Panc1 (cell line): ENCODE measurements around the gene CACNA1C. TPM values are rescaled to one million over a fixed set of nuclear protein-coding genes. Genes with fewer than 3 reads are reported as not detected.
A peak's percentile ranks its signal among the peaks of the same experiment; 100 is the strongest.
"Not testable (repeated sequence)": the region's sequence is repeated elsewhere in the genome, so short reads cannot be mapped to it uniquely, and the experiment has no call there.

Experiments used
- ATAC-seq: fragments of 200-7000 bp; cut with Tn5 transposase; 2 replicates; pipeline ENCODE4 v1.9.1; 2020; ENCODE audit warnings: mild to moderate bottlenecking, moderate library complexity
- BruUV-seq: library from RNA; stranded (reverse); fragments of 400-500 nt; replicated peaks from 2 replicates; lab custom pipeline; 2021; lab: Mats Ljungman, UMichigan
- CTCF ChIA-PET: fragments of 300-600 bp; sonication (Branson Sonifier 250); formaldehyde crosslinking; loops from one replicate; lab custom pipeline; 2022; ENCODE audit warnings: antibody characterized with exemption; lab: Charles Lee
- POLR2A ChIA-PET: fragments of 300-600 bp; sonication (Branson Sonifier 250); formaldehyde crosslinking; loops from one replicate; lab custom pipeline; 2022; ENCODE audit warnings: antibody characterized with exemption; lab: Charles Lee
- DNase-seq: peaks from one replicate; pipeline ENCODE4 v3.0.0-alpha.2; 2010; ENCODE audit warnings: low read depth, low spot score
- H3K27ac ChIP-seq: 2 replicates; pipeline ENCODE4 v1.5.1; 2011; ENCODE audit warnings: mild to moderate bottlenecking, low read length, inconsistent platforms
- H3K27me3 ChIP-seq: fragments of 200-500 bp; sonication (Bioruptor generic); 2 replicates; pipeline ENCODE4 v1.6.0; 2014; ENCODE audit warnings: low read length, inconsistent platforms; ENCODE audit not compliant: control insufficient read depth, insufficient read depth
- H3K36me3 ChIP-seq: fragments of 200-500 bp; sonication (Bioruptor generic); 2 replicates; pipeline ENCODE4 v1.5.1; 2014; ENCODE audit warnings: inconsistent platforms, mild to moderate bottlenecking, low read length, moderate library complexity; ENCODE audit not compliant: control insufficient read depth, insufficient read depth
- H3K4me1 ChIP-seq: 2 replicates; pipeline ENCODE4 v1.5.1; 2011; ENCODE audit warnings: inconsistent platforms, mild to moderate bottlenecking, low read length, moderate library complexity; ENCODE audit not compliant: control insufficient read depth, insufficient read depth
- H3K4me3 ChIP-seq, 2 experiments: 2 replicates each; pipeline ENCODE4 v1.5.1; 2011 to 2012; ENCODE audit warnings: low read depth in 2 of 2, low read length in 2 of 2, mild to moderate bottlenecking in 2 of 2, inconsistent platforms in 1 of 2, moderate library complexity in 1 of 2
- H3K9me3 ChIP-seq: fragments of 200-500 bp; sonication (Bioruptor generic); 2 replicates; pipeline ENCODE4 v1.5.1; 2014; ENCODE audit warnings: low read depth, mild to moderate bottlenecking, inconsistent platforms, low read length, moderate library complexity; ENCODE audit not compliant: control insufficient read depth, insufficient read depth
- CTCF ChIP-seq: fragments of 450-650 bp; IDR thresholded peaks from 2 replicates; pipeline ENCODE4 v1.5.1; 2017; ENCODE audit warnings: mild to moderate bottlenecking
- POLR2AphosphoS5 ChIP-seq: IDR thresholded peaks from 2 replicates; pipeline ENCODE4 v1.6.1; 2012; ENCODE audit warnings: mild to moderate bottlenecking, low read depth, low read length, moderate library complexity
- REST ChIP-seq, 2 experiments: IDR thresholded peaks; 2 replicates each; pipeline ENCODE4 v1.6.1; 2011 to 2012; ENCODE audit warnings: low read depth in 2 of 2, control low read depth in 1 of 2, low read length in 1 of 2, mild to moderate bottlenecking in 1 of 2, moderate library complexity in 1 of 2; ENCODE audit not compliant: insufficient read depth in 1 of 2
- SIN3A ChIP-seq: IDR thresholded peaks from 2 replicates; pipeline ENCODE4 v1.6.1; 2012; ENCODE audit warnings: low read depth, mild to moderate bottlenecking, low read length, moderate library complexity, borderline replicate concordance; ENCODE audit not compliant: insufficient read depth
- TCF7L2 ChIP-seq: IDR thresholded peaks from 2 replicates; pipeline ENCODE4 v1.6.1; 2011; ENCODE audit warnings: mild to moderate bottlenecking, low read depth, low read length, inconsistent platforms
- in situ Hi-C: cut with HindIII; loops from 2 replicates; pipeline ENCODE4 v1.10.0; 2016; ENCODE audit warnings: low sequenced_read_pairs, low pct_unique_long_range_greater_than_20kb
- intact Hi-C: fragments of 100-400 bp; cut with micrococcal nuclease; formaldehyde crosslinking; loops from one replicate; pipeline ENCODE4 v1.10.0; 2022; ENCODE audit not compliant: unreplicated experiment
- total RNA-seq: library from RNA; stranded (reverse); gene quantifications from one replicate; pipeline ENCODE4 v1.2.1, GENCODE V29; 2021; ENCODE audit not compliant: unreplicated experiment

The CACNA1C gene
- total RNA-seq, 1 experiment from 2014 or later: 0.03 TPM

GRCh38 chr12:2739832-2740641, 687.2 kb downstream of the CACNA1C start:
- H3K4me1 ChIP-seq: no peaks in the 10 kb centered on the region
- no TSS peak for BruUV-seq
- H3K4me3 ChIP-seq: no peak overlapping the region
- ChIA-PET POLR2A (no interaction called here), CTCF (interaction anchor here (0.8 to 1.7 kb wide), 2 partner anchors 44 to 74 kb away, joined by 5 to 10 read pairs; no protein-coding TSS in a partner anchor)
- H3K27ac ChIP-seq: no peak overlapping the region
- no peaks in the 10 kb centered on the region for H3K9me3 ChIP-seq
- in situ Hi-C loops (no loop called here), intact Hi-C loops (no loop called here)
- peak; percentile 78 for TF ChIP-seq CTCF
- no peak for TF ChIP-seq REST (IDR thresholded peaks at IDR 0.05; ENCODE audit: insufficient read depth in 1 of 2, low read depth in 2 of 2, low read length in 1 of 2)
- peaks cover 6% of the 10 kb centered on the region for H3K27me3 ChIP-seq
- ATAC-seq (no peak), DNase-seq (no peak)
- no peaks in the 10 kb centered on the region for H3K36me3 ChIP-seq

GRCh38 chr12:2742037-2742436, 689.2 kb downstream of the CACNA1C start:
- in situ Hi-C loops, BruUV-seq, H3K4me3 ChIP-seq, DNase-seq, H3K27me3 ChIP-seq, H3K4me1 ChIP-seq, H3K36me3 ChIP-seq, H3K27ac ChIP-seq, intact Hi-C loops, POLR2A ChIA-PET, CTCF ChIA-PET, H3K9me3 ChIP-seq, ATAC-seq: not testable (repeated sequence)

GRCh38 chr12:2743478-2743877, 690.7 kb downstream of the CACNA1C start:
- Histone ChIP-seq H3K4me1 (no peaks in the 10 kb centered on the region), H3K4me3 (no peak overlapping the region), H3K27me3 (peaks cover 6% of the 10 kb centered on the region), H3K27ac (no peak overlapping the region), H3K36me3 (no peaks in the 10 kb centered on the region), H3K9me3 (no peaks in the 10 kb centered on the region)
- in situ Hi-C loops: no loop called here
- ChIA-PET CTCF (no interaction called here), POLR2A (no interaction called here)
- intact Hi-C loops: no loop called here
- ATAC-seq: no peak
- TF ChIP-seq SIN3A (no peak), TCF7L2 (no peak), REST (IDR thresholded peaks at IDR 0.05; ENCODE audit: insufficient read depth in 1 of 2, low read depth in 2 of 2, low read length in 1 of 2) (no peak), POLR2AphosphoS5 (no peak)
- DNase-seq: no peak
- BruUV-seq: no TSS peak
